ENCODE results near the gene NLE1. TPM values are rescaled to one million over a fixed set of nuclear protein-coding genes. Genes with fewer than 3 reads are reported as not detected.
"Not testable (repeated sequence)": the region's sequence is repeated elsewhere in the genome, so short reads cannot be mapped to it uniquely, and the experiment has no call there.

Gene NLE1
- 3.8 TPM for total RNA-seq
- long read RNA-seq, full-length matches to known transcripts, result 4 of 4 reads
- long read RNA-seq, partial matches to known transcripts, result 0 of 4 reads
- long read RNA-seq, other reads (novel, unspliced or antisense), result 0 of 4 reads

- DNase-seq (ENCODE audit: low spot score), result peak; percentile 93
- intact Hi-C loops (cut with DNase I), result no loop called here
Observed at GRCh38 chr17:35141681-35142466, at the start of gene NLE1. TSS of gene NLE1 (minus strand) at chr17:35142303. CDS start at chr17:35142275, 28 bp downstream.

DNA sequence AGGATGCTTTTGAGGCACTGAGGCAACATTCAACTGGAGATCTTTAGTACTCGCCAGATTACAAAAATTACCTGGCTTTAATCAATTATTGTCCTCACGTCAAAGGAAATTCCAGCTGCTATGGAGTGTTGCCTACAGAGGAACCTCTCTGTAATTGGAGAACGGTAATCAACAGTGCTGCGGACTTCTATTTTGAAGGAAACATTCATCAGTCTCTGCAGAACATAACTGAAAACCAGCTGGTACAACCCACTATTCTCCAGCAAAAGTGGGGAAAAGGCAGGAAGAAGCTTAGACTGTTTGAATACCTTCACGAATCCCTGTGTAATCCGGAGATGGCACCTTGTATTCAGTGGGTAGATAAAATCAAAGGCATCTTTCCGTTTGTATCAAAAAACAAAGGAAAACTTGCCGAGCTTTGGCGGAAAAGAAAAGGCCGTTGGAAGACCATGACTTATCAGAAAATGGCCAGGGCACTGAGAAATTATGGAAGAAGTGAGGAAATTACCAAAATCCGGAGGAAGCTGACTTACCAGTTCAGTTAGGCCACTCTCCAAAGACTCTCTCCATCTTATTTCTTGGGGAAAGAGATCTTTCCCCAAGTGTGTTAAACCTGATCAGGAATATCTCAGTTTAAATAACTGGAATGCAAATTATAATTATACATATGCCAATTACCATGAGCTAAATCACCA is 49.0 kb upstream of the NLE1 start:
- DNase-seq (ENCODE audit: low spot score), result no peak
- intact Hi-C loops (cut with DNase I), result no loop called here

DNA sequence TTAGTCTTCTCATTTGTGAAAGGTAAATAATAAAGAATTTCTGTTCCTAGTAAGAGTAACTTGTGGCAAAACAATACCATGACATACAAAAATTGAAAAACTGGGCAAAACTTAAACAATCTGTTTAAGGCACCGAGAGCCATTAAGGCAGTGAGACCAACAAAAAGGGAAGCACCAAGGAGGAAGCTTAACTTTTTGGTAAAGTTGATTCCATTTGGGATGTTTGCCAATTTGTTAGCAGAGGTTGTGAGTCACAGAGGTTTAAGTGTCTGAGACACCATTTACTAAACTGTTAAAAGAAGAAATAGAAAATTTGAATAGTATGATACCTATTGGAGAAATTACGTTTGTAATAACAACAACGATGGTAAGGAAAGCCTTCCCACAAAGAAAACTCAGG is 47.2 kb upstream of the NLE1 start:
- intact Hi-C loops (cut with DNase I), result no loop called here
- DNase-seq (ENCODE audit: low spot score), result no peak

- intact Hi-C loops (cut with DNase I), result no loop called here
- DNase-seq (ENCODE audit: low spot score), result no peak
Observed at GRCh38 chr17:35188111-35188510, 46.0 kb upstream of the NLE1 start.

GRCh38 chr17:35187481-35187880 is 45.4 kb upstream of the NLE1 start:
- intact Hi-C loops (cut with DNase I), result no loop called here
- no peak for DNase-seq (ENCODE audit: low spot score)

- intact Hi-C loops (cut with DNase I), result no loop called here
- DNase-seq (ENCODE audit: low spot score), result no peak
Observed at GRCh38 chr17:35185849-35186248, 43.7 kb upstream of the NLE1 start.

DNA sequence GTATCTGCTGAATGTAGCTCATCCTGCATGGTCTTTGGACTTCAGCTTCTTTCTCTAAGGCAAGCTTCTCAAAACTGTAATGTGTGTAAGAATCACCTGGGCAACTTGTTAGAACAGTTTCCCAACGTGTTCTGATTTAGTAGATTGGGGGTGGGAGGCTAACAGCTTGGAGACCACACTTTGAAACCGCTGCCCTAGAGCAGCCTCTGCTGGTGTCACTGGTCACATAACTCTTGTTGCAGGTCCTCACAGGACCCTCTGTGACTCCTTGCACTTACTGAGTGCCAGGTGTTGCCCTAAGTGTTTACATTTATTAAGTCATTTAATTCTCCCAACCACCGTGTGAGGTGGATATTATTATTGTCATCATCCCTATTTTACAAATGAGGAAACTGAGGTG is 42.2 kb upstream of the NLE1 start:
- intact Hi-C loops (cut with DNase I), result no loop called here
- no peak for DNase-seq (ENCODE audit: low spot score)

DNA sequence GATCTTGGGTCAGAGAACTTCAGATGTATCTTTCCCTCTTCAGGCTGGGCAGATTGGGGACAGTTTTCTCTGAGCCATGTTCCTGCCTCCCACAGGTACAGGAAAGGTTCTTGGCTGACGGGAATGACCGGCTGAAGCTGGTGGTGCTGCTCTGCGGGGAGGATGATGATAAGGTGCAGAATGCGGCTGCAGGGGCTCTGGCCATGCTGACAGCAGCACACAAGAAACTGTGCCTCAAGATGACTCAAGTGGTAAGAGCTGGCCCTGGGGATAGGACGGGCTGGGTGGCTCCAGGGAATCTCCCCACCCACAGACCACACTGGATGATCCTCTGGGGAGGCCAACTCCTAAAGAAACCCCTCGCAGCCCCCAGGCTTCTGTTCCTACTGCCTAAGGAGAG is 41.2 kb upstream of the NLE1 start:
- no peak for DNase-seq (ENCODE audit: low spot score)
- intact Hi-C loops (cut with DNase I), result no loop called here

GRCh38 chr17:35179379-35179778 is 37.3 kb upstream of the NLE1 start:
- DNase-seq (ENCODE audit: low spot score); intact Hi-C loops (cut with DNase I): not testable (repeated sequence)

DNA sequence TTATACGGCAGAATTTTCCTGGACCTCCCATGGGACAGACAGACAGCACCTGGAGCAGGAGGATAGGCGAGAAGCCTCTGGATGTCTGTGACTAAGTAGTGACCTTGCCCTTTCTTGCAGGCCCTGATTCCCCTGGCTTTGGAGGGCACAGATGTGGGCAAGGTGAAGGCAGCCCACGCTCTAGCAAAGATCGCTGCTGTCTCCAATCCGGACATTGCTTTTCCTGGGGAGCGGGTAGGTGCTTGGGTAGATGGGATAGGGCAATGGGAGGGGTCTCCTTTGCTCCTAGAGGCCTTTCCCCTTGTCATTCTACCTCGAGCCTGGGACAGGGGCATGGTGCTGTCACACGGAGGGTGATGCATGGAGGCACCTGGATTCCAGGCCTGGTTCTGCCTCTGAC is 34.8 kb upstream of the NLE1 start:
- intact Hi-C loops (cut with DNase I), result no loop called here
- DNase-seq (ENCODE audit: low spot score), result no peak

DNA sequence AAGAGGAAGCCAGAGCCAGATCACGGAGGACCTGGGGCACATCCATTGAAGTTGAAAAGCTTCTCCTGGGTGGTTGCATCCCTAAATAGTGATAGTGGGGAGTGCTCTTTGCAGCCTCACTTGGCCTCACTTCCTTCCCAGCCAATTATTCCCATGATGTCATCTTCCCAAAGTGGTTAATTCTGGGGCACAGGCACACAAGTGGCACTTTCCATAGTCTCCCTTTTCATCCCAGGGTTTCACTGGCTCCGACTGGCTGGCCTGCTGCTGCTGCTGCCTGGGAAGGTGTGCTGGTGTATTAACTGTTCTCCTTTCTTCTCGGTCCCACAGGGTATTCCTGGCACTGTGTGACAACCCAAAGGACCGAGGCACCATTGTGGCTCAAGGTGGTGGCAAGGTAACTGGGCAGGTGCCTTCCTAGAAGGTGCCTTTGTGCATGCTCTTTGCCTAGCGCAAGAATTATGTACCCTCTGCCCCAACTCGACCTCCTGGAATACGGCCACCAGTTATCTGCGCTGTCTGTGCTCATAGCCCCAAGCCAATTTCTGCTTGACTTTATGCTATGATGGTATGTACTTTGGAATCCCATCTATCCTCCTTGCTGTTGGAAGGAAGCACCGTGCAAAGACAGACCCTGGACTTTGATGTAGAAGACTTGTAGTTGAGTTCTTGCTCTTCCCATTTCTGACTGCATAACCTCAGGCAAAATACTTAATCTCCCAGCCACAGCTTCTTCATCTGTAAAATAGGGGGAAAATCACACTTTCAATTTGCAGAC is 33.7 kb upstream of the NLE1 start:
- DNase-seq (ENCODE audit: low spot score), result no peak
- intact Hi-C loops (cut with DNase I), result no loop called here

DNA sequence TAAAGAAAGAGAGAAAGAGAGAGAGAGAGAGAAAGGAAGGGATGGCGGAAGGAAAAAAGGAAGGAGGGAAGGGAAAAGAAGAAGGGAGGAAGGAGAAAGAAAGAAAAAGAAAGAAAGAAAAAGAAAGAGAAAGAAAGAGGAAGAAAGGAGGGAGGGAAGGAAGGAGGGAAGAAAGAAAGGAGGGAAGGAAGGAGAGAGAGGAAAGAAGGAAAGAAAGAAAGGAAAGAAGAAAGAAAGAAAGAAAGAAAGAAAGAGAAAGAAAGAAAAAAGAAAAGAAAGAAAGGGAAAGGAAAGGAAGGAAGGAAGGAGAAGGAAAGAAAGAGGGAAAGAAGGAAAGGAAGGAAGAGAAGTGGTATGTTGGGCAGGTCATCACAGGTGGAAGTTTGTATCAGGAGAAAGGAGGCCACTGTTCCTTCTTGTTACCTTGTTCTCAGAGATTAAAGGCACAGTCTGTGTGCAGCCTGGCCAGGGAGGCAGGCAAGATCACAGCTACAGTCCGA is 32.8 kb upstream of the NLE1 start:
- no peak for DNase-seq (ENCODE audit: low spot score)
- intact Hi-C loops (cut with DNase I), result loop anchor here (5.0 kb wide), 1 partner anchor 362 kb away; the partner anchor contains the start of gene SLFN12L

GRCh38 chr17:35172321-35172720 is 30.2 kb upstream of the NLE1 start:
- DNase-seq (ENCODE audit: low spot score), result not testable (repeated sequence)
- intact Hi-C loops (cut with DNase I), result loop anchor here (5.0 kb wide), 1 partner anchor 365 kb away; the partner anchor contains the start of gene SLFN12L

DNA sequence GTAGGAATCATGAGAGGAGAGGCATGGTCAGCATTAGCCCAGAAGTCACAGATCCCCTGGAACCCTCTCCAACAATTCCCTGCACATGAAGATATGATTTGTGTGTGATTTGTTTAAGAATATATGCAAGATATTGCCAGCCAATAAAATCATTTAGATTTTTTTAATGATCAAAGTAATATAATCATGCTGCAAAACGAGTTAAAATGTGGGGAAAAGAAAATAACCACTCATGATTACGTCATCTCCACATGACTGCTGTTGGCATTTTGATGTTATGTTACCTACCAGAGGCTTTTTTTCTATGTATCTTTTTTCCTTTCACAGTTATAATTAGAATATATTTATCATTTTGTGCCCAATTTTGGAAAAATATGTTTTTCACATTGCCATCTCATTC is 29.7 kb upstream of the NLE1 start:
- no peak for DNase-seq (ENCODE audit: low spot score)
- intact Hi-C loops (cut with DNase I), result loop anchor here (5.0 kb wide), 1 partner anchor 365 kb away; the partner anchor contains the start of gene SLFN12L

DNA sequence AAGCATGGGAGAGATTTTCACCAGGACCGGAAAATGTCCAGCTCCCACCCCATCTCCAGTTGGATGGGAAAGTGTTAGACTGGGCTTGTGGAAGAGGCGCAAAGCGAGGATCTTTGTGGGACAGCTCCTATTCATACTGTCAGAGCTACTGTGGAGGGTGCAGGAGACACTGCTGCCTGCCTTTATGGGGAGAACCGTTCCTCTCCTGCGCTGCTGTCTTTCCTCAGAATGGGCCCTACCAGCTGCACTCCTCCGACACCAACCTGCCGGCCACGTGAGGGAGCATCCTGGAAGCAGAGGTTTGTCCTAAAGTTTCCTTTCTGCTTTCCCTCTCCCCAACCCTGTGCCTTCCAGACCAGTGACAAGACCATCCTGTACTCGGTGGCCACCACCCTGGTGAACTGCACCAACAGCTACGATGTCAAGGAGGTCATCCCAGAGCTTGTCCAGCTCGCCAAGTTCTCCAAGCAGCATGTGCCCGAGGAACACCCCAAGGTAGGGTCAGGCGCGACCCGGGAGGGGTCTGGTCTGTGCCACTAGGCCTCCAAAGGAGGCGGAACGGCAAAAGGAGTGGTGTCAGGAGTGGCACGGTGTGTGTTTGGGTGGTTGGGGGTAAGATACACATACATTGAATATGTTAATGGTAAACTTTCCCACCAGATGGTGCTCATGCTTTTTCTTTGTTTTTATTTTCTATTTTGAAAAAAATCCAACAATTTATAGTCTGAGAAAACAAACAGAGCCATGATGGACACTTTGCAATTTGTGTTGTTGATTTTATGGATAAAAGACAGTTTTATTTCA is 29.1 kb upstream of the NLE1 start:
- intact Hi-C loops (cut with DNase I), result loop anchor here (5.0 kb wide), 1 partner anchor 366 kb away; the partner anchor contains the start of gene SLFN12L
- DNase-seq (ENCODE audit: low spot score), result no peak

- intact Hi-C loops (cut with DNase I), result loop anchor here (5.0 kb wide), 1 partner anchor 367 kb away; the partner anchor contains the start of gene SLFN12L
- no peak for DNase-seq (ENCODE audit: low spot score)
Observed at GRCh38 chr17:35169835-35170363, 27.8 kb upstream of the NLE1 start.

- DNase-seq (ENCODE audit: low spot score), result no peak
- intact Hi-C loops (cut with DNase I), result no loop called here
Observed at GRCh38 chr17:35167666-35168065, 25.6 kb upstream of the NLE1 start.

GRCh38 chr17:35167046-35167445 is 24.9 kb upstream of the NLE1 start:
- intact Hi-C loops (cut with DNase I), result no loop called here
- no peak for DNase-seq (ENCODE audit: low spot score)

DNA sequence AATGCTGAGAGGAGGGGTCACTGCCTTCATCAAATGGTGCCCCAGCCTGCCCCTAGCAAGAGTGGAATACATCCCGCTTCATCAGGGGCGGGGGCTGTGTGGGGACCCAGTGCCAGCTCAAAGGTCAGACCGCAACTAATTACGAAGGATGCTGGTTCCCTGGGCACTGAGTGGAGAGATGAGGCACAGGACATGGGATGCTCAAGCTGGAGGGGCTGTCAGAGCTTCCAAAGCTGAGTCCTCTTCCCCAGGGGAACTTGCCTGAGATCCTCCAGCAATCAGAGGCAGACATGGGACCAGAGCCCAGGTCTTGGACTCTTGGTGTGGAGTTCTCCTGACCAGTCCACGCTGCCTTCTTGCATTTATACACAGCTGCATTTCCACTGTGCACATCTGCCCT is 24.4 kb upstream of the NLE1 start:
- DNase-seq (ENCODE audit: low spot score), result no peak
- intact Hi-C loops (cut with DNase I), result no loop called here
